Astrocyte of the cerebellum (primary cell): ENCODE measurements around the gene ZBTB43.

Experiments
- DNase-seq: peaks from one replicate; pipeline ENCODE4 v3.0.0-alpha.2; 2011; ENCODE audit warnings: low read depth
- H3K4me3 ChIP-seq: 2 replicates; pipeline ENCODE4 v1.5.1; 2011; ENCODE audit warnings: mild to moderate bottlenecking, low read depth, low read length, moderate library complexity
- in situ Hi-C: cut with HindIII; loops from 2 replicates; pipeline ENCODE4 v1.10.0; 2017; ENCODE audit warnings: low sequenced_read_pairs
- TF ChIP-seq, protein P1 (sequence below): IDR thresholded peaks from 2 replicates; pipeline ENCODE4 v1.5.1; 2012; ENCODE audit warnings: low read length, low read depth, moderate library complexity, mild to moderate bottlenecking; ENCODE audit errors: missing control alignments

ZBTB43 gene

DNA sequence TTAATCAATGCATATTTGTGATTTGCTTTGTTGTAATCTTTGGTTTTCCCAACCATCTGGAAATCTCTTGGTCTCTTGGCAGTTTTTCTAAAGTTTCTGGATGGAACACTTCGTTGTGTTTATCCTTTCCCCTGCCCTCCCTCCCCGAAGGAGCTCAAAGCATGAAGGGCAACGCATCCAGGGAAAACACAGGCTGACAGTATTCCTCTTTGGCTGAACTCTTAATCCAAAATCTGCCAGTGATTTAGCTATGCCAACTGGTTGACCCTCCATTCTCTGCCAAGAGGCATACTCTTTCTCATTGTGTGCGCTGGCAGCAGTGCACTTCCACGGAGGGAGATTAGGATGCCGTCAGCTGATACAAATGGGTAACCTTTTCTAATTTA lies 76.1 kb downstream of the ZBTB43 start:
- DNase-seq: no peak
- no peak overlapping the region for H3K4me3 ChIP-seq
- TF ChIP-seq, protein P1, sequence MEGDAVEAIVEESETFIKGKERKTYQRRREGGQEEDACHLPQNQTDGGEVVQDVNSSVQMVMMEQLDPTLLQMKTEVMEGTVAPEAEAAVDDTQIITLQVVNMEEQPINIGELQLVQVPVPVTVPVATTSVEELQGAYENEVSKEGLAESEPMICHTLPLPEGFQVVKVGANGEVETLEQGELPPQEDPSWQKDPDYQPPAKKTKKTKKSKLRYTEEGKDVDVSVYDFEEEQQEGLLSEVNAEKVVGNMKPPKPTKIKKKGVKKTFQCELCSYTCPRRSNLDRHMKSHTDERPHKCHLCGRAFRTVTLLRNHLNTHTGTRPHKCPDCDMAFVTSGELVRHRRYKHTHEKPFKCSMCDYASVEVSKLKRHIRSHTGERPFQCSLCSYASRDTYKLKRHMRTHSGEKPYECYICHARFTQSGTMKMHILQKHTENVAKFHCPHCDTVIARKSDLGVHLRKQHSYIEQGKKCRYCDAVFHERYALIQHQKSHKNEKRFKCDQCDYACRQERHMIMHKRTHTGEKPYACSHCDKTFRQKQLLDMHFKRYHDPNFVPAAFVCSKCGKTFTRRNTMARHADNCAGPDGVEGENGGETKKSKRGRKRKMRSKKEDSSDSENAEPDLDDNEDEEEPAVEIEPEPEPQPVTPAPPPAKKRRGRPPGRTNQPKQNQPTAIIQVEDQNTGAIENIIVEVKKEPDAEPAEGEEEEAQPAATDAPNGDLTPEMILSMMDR: no peak
- in situ Hi-C loops: no loop called here

DNA sequence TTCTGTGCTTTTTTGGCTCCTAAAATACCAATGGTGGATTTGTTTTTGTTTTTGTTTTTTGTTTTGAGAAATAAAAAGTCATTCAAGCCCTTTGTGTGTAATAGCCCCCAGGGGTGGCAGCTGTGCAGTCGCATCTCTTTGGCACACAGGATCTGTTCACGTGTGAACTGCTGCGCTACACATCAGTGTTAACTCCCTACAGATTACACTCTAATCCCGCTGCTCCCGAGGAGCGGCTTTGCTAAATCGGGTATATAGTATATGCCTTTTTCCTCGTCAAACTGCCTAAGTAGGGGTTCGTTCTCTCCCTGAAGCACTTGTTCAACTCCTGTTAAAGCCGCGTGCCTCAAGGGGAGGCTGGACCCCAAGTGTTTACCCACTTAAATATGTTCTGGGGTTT lies 77.9 kb downstream of the ZBTB43 start:
- in situ Hi-C loops: no loop called here
- no peak for DNase-seq
- TF ChIP-seq, protein P1: no peak
- no peak overlapping the region for H3K4me3 ChIP-seq

DNA sequence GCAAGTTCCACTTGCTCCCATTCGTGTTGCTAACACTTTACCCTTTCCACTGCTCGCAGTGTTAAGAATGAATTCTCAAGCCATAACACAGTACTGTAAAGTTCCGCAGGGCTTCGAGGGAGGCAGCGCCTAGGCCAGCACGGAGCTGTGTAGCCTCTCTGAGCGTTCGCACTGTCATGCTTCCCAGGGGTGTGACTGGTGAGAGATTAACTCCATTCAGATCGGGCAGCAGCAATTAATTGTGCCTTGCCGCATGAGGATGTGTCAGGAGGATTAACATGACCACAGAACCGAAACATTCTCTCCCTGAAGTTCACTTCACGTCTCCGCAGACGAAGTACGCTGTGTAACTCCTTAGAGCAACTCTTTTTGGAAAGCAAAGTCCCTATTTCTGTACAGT lies 78.8 kb downstream of the ZBTB43 start:
- in situ Hi-C loops: no loop called here
- no peak for DNase-seq
- TF ChIP-seq, protein P1: no peak
- no peak overlapping the region for H3K4me3 ChIP-seq

DNA sequence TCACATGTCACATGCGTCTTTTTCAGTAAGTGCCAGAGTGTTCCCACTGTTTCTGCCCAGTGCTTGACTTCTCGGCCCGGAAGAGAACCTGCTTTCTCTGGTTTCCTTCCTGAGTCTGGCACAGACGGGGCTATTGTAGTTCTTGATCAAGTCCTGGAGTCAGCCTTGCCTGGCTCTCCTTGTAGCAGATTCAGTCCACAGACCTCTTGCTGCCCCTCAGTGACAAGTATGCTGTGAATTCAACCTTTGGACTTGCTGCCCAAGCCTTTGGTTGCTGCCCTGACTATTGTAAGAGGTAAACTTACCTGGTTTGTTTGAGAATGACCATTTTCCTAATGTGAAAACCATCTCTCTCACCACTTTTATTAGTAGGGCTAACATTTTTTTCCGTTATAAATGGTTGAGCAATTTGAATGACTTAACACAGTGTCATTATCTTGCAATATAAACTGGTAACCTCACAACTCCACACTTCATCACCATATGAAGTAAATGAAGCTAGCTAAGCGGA lies 80.3 kb downstream of the ZBTB43 start:
- TF ChIP-seq, protein P1: no peak

DNA sequence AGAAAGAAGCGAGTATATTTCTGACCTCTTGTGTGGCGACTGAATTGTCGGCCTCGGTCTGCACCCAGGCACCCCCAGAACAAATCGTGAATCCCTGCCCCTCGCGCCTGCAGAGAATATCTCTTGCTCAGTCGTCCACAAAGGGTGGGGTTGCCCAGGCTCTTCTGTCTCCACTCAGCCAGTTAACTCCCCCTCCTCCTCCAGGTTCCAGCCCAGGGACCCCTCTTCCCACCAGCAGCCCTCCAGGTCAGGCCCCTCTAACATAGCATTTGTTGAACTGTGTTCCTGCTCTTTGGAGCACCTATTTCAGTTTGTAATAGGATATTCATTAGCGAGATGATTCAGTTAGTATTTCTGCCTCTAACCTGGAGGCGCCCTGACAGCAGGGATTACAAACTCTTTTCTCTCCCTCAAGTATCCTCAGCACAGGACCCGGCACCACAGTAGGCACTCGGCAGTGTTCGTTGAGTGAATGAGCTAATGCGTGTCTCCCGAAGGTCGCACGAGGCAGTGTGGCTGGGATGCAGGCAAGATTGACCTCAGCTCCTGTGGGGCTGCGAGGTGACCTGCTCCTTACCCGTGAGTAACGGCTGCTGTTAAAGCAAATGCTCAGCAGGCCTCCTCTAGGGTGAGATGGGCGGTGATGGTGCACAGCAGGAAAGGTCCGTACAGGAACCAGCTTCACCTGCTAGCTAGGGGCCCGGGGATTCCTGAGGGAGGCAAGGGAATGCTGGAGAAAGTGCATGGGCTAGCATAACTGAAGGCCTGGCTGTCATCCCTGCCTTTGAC lies 81.4 kb downstream of the ZBTB43 start:
- DNase-seq: no peak
- no peak overlapping the region for H3K4me3 ChIP-seq
- in situ Hi-C loops: no loop called here
- TF ChIP-seq, protein P1: no peak

More for the DNA sequence above, 80.3 kb downstream of the ZBTB43 start:
- DNase-seq: no peak
- in situ Hi-C loops: no loop called here
- H3K4me3 ChIP-seq: no peak overlapping the region

DNA sequence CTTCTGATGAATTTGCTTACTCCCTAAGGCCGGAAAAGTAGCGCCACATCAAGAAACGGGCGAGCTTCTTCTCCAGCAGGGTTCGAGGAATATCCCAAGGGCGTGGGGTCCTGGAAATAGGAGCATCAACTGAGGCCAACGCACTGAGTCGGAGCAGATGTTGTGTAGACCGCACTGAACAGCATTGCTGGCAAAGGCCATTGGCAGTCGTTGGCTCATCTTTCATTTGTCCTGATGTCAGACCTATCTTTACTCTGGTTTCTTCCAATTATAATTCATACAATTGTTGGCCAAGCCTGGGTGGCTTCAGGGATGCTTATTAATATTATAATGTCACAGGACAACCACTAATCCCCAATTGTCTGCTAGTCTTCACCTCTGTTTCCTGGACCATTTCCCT lies 82.1 kb downstream of the ZBTB43 start:
- in situ Hi-C loops: no loop called here
- no peak overlapping the region for H3K4me3 ChIP-seq
- TF ChIP-seq, protein P1: no peak
- no peak for DNase-seq
